C4-2B (cell line): ENCODE results near the gene CAMTA1.

Experiments used
- H3K27ac ChIP-seq: fragments of 450-650 bp; 2 replicates; pipeline ENCODE4 v1.5.1; 2017
- ZFX ChIP-seq: fragments of 450-650 bp; IDR thresholded peaks from 2 replicates; pipeline ENCODE4 v1.6.1; 2017
- TF ChIP-seq, protein P1 (sequence below): fragments of 450-650 bp; conservative IDR thresholded peaks from 2 replicates; pipeline ENCODE4 v1.5.1; 2017; ENCODE audit warnings: mild to moderate bottlenecking

Gene CAMTA1

GRCh38 chr1:7264101-7264500 lies 478.8 kb downstream of the CAMTA1 start:
- TF ChIP-seq, protein P1, sequence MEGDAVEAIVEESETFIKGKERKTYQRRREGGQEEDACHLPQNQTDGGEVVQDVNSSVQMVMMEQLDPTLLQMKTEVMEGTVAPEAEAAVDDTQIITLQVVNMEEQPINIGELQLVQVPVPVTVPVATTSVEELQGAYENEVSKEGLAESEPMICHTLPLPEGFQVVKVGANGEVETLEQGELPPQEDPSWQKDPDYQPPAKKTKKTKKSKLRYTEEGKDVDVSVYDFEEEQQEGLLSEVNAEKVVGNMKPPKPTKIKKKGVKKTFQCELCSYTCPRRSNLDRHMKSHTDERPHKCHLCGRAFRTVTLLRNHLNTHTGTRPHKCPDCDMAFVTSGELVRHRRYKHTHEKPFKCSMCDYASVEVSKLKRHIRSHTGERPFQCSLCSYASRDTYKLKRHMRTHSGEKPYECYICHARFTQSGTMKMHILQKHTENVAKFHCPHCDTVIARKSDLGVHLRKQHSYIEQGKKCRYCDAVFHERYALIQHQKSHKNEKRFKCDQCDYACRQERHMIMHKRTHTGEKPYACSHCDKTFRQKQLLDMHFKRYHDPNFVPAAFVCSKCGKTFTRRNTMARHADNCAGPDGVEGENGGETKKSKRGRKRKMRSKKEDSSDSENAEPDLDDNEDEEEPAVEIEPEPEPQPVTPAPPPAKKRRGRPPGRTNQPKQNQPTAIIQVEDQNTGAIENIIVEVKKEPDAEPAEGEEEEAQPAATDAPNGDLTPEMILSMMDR: no peak
- TF ChIP-seq ZFX: no peak
- no peak overlapping the region for H3K27ac ChIP-seq

DNA sequence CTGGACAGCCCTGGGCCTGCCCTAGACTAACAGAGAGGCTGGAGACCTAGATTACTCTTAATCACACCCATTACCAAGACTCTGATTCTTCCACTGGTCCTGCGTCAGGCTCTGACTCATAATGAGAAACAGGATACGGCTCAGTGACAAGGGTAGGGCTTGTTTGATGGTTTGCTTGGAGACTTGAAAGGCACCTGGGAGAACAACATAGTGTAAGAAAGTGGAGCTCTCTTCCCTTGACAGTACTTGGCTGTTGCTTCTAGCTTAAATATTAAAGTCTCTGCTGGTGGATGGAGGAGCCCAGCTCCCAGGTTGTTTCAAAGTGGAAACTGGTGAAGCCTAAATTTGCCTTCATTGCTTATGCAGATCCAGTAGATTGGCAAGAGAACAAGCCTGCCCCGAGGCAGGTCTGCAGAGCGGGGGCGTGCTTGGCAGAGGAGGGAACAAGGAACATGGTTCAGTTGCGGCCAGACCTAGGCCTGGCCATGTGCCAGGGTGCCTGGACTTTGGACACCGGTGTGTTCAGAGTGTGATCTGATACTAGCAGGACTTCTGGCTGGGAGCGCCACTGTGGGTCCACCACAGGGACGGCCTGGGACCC lies 480.6 kb downstream of the CAMTA1 start:
- H3K27ac ChIP-seq: no peak overlapping the region

DNA sequence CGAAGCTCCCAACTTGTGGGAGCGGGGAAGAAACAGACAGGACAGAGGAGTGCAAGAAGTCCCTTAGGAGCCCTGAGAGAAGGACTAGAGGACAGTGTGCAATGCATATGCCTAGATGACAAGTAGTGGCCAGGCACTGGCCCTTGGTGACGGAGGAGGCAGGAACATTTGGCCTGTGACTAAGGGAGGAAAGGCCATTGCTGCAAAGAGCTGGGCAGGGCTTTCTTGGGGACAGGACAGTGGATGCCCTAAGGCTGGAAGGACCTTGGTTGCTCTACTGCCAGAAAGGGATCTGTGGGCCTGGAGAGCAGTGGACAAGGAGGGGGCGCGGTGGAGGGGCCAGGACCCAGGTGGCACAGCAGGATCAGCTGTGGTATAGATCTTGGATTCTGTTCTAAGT lies 481.3 kb downstream of the CAMTA1 start:
- TF ChIP-seq, protein P1: no peak
- H3K27ac ChIP-seq: no peak overlapping the region

More for the DNA sequence above, 480.6 kb downstream of the CAMTA1 start:
- TF ChIP-seq, protein P1: no peak
- no peak for TF ChIP-seq ZFX

- no peak overlapping the region for H3K27ac ChIP-seq
Measured at GRCh38 chr1:7267493-7267892, 482.2 kb downstream of the CAMTA1 start.

GRCh38 chr1:7268983-7269382 lies 483.7 kb downstream of the CAMTA1 start:
- no peak for TF ChIP-seq ZFX
- TF ChIP-seq, protein P1: no peak
- H3K27ac ChIP-seq: no peak overlapping the region

More at GRCh38 chr1:7267493-7267892, 482.2 kb downstream of the CAMTA1 start:
- TF ChIP-seq, protein P1: no peak
- TF ChIP-seq ZFX: no peak

GRCh38 chr1:7269525-7269924 lies 484.3 kb downstream of the CAMTA1 start:
- H3K27ac ChIP-seq: no peak overlapping the region

GRCh38 chr1:7274256-7274655 lies 489.0 kb downstream of the CAMTA1 start:
- TF ChIP-seq ZFX: no peak
- TF ChIP-seq, protein P1: no peak
- H3K27ac ChIP-seq: no peak overlapping the region

More at GRCh38 chr1:7269525-7269924, 484.3 kb downstream of the CAMTA1 start:
- TF ChIP-seq, protein P1: no peak
- TF ChIP-seq ZFX: no peak
